HepG2 (cell line): ENCODE data around the gene MFSD12. TPM values are rescaled to one million over a fixed set of nuclear protein-coding genes. Genes with fewer than 3 reads are reported as not detected.

Experiments
- AHR ChIP-seq: IDR thresholded peaks from 2 replicates; pipeline ENCODE4 v1.6.1; 2018; ENCODE audit warnings: missing genetic modification reagents, missing compliant biosample characterization
- CAMTA2 ChIP-seq: sonication (generic); formaldehyde crosslinking; IDR thresholded peaks from 2 replicates; pipeline ENCODE4 v1.4.0; 2020; ENCODE audit warnings: mild to moderate bottlenecking, missing genetic modification reagents, borderline replicate concordance
- CCDC6 ChIP-seq: sonication (generic); formaldehyde crosslinking; IDR thresholded peaks from 2 replicates; pipeline ENCODE4 v1.8.1; 2022; ENCODE audit warnings: mild to moderate bottlenecking, missing genetic modification reagents, moderate library complexity
- CENPT ChIP-seq: sonication (generic); formaldehyde crosslinking; IDR thresholded peaks from 2 replicates; pipeline ENCODE4 v1.8.0; 2022; ENCODE audit warnings: low read depth, mild to moderate bottlenecking, moderate library complexity, missing genetic modification reagents
- HMG20B ChIP-seq: conservative IDR thresholded peaks from 2 replicates; pipeline ENCODE4 v1.6.1; 2016; ENCODE audit warnings: missing genetic modification reagents, missing compliant biosample characterization
- NFAT5 ChIP-seq: sonication (generic); formaldehyde crosslinking; IDR thresholded peaks from 2 replicates; pipeline ENCODE4 v1.4.0; 2020; ENCODE audit warnings: missing genetic modification reagents
- NKX3-1 ChIP-seq: sonication (generic); formaldehyde crosslinking; IDR thresholded peaks from 2 replicates; pipeline ENCODE4 v1.5.0; 2020; ENCODE audit warnings: missing genetic modification reagents
- NR2F1 ChIP-seq, 2 experiments: fragments of 450-650 bp in 1 of 2; formaldehyde crosslinking in 1 of 2; IDR thresholded peaks; 2 replicates each; pipeline versions ENCODE4 v1.5.0 to v1.6.1; 2016 to 2020; ENCODE audit warnings: mild to moderate bottlenecking in 1 of 2, missing compliant biosample characterization in 1 of 2, missing genetic modification reagents in 1 of 2, moderate library complexity in 1 of 2
- NRL ChIP-seq: sonication (generic); formaldehyde crosslinking; IDR thresholded peaks from 2 replicates; pipeline ENCODE4 v1.5.0; 2020; ENCODE audit warnings: missing genetic modification reagents, mild to moderate bottlenecking, moderate library complexity, borderline replicate concordance
- RXRA ChIP-seq: sonication (generic); formaldehyde crosslinking; IDR thresholded peaks from 2 replicates; pipeline ENCODE4 v1.5.1; 2020; ENCODE audit warnings: missing genetic modification reagents
- SETDB1 ChIP-seq: sonication (generic); formaldehyde crosslinking; IDR thresholded peaks from 2 replicates; pipeline ENCODE4 v1.5.1; 2020; ENCODE audit warnings: missing genetic modification reagents, mild to moderate bottlenecking, borderline replicate concordance
- STAT5B ChIP-seq: sonication (generic); formaldehyde crosslinking; IDR thresholded peaks from 2 replicates; pipeline ENCODE4 v1.4.0; 2020; ENCODE audit warnings: missing genetic modification reagents
- TIGD3 ChIP-seq: sonication (generic); formaldehyde crosslinking; IDR thresholded peaks from 2 replicates; pipeline ENCODE4 v1.5.1; 2020; ENCODE audit warnings: mild to moderate bottlenecking, missing genetic modification reagents, borderline replicate concordance
- TP53 ChIP-seq: sonication (generic); formaldehyde crosslinking; conservative IDR thresholded peaks from 2 replicates; pipeline ENCODE4 v1.4.0; 2020; ENCODE audit warnings: missing genetic modification reagents
- U2AF2 ChIP-seq: fragments of 200-400 bp; formaldehyde crosslinking; IDR thresholded peaks from 2 replicates; pipeline ENCODE4 v1.6.1; 2017; ENCODE audit warnings: low read depth, mild to moderate bottlenecking, low read length
- ZNF234 ChIP-seq: sonication (generic); formaldehyde crosslinking; conservative IDR thresholded peaks from 2 replicates; pipeline ENCODE4 v1.5.1; 2020; ENCODE audit warnings: mild to moderate bottlenecking, missing genetic modification reagents
- ZNF383 ChIP-seq: sonication (generic); formaldehyde crosslinking; IDR thresholded peaks from 2 replicates; pipeline ENCODE4 v1.4.0; 2020; ENCODE audit warnings: missing genetic modification reagents, mild to moderate bottlenecking, borderline replicate concordance
- ZNF451 ChIP-seq: sonication (generic); formaldehyde crosslinking; IDR thresholded peaks from 2 replicates; pipeline ENCODE4 v1.5.0; 2020; ENCODE audit warnings: mild to moderate bottlenecking, missing genetic modification reagents
- ZNF543 ChIP-seq: sonication (generic); formaldehyde crosslinking; IDR thresholded peaks from 2 replicates; pipeline ENCODE4 v1.4.0; 2020; ENCODE audit warnings: mild to moderate bottlenecking, missing genetic modification reagents
- ZNF547 ChIP-seq: sonication (generic); formaldehyde crosslinking; IDR thresholded peaks from 2 replicates; pipeline ENCODE4 v1.5.1; 2020; ENCODE audit warnings: mild to moderate bottlenecking, missing genetic modification reagents
- ZNF660 ChIP-seq: sonication (generic); formaldehyde crosslinking; IDR thresholded peaks from 2 replicates; pipeline ENCODE4 v1.5.1; 2020; ENCODE audit warnings: mild to moderate bottlenecking, low read depth, missing genetic modification reagents, borderline replicate concordance
- ZNF670 ChIP-seq: sonication (generic); formaldehyde crosslinking; IDR thresholded peaks from 2 replicates; pipeline ENCODE4 v1.8.0; 2022; ENCODE audit warnings: mild to moderate bottlenecking, missing genetic modification reagents, borderline replicate concordance
- ZNF672 ChIP-seq: sonication (generic); formaldehyde crosslinking; IDR thresholded peaks from 2 replicates; pipeline ENCODE4 v1.8.1; 2022; ENCODE audit warnings: missing genetic modification reagents
- polyA plus RNA-seq, 8 experiments: library from polyadenylated mRNA; depleted of rRNA in 3 of 8; stranded (reverse) in 7 of 8; unstranded in 1 of 8; fragments of >200 nt; fragmentation: Illumina TruSeq in 4 of 8; extraction: Trizol in 4 of 8; gene quantifications; 2 replicates each; pipeline versions ENCODE4 v1.2.1 to v1.2.3, GENCODE V29; 2011 to 2016; ENCODE audit warnings: low read depth in 4 of 8, missing spikeins in 1 of 8, mixed read lengths in 1 of 8; ENCODE audit not compliant: insufficient read depth in 1 of 8
- total RNA-seq, 5 experiments: library from RNA; depleted of rRNA; stranded (reverse); fragments of >200 nt; fragmentation: Illumina TruSeq; extraction: Trizol; gene quantifications; 2 replicates each; pipeline ENCODE4 v1.2.3, GENCODE V29; 2016; ENCODE audit warnings: low read depth in 1 of 5

MFSD12 gene
- total and polyA plus RNA-seq, 2 of the 13 experiments (the other 11 are each of a cell fraction or from before 2014, with no cell fraction given): 27.2 to 29.1 TPM

GRCh38 chr19:3557461-3558248 lies at the start of gene MFSD12 (continued):
- no peak for TF ChIP-seq ZNF660 (CRISPR knock-in tag)
- TF ChIP-seq NRL (CRISPR knock-in tag): no peak; the same call in 1 of the 2 replicates
- no peak for TF ChIP-seq ZNF672 (CRISPR knock-in tag)
- TF ChIP-seq ZNF234 (CRISPR knock-in tag): no peak; the same call in 1 of the 2 replicates
- TF ChIP-seq ZNF451: no peak
- 0 out of 2 replicates have a peak, but pooled peaks have one; percentile 22 for TF ChIP-seq HMG20B (CRISPR knock-in tag)
- TF ChIP-seq RXRA: 0 out of 2 replicates have a peak, but pooled peaks have one; percentile 47
- 0 out of 2 replicates have a peak, but pooled peaks have one; percentile 62 for TF ChIP-seq ZNF543 (CRISPR knock-in tag)
- TF ChIP-seq CENPT: no peak
- TF ChIP-seq SETDB1 (CRISPR knock-in tag): no peak
- TF ChIP-seq ZNF670: no peak
- no peak for TF ChIP-seq ZNF383 (CRISPR knock-in tag)
- TF ChIP-seq NR2F1 (CRISPR knock-in tag; IDR thresholded peaks at IDR 0.05): no peak
- TF ChIP-seq ZNF547: 0 out of 2 replicates have a peak, but pooled peaks have one; percentile 30
- 0 out of 2 replicates have a peak, but pooled peaks have one; percentile 68 for TF ChIP-seq NFAT5 (CRISPR knock-in tag)
- TF ChIP-seq TP53: no peak
- 0 out of 2 replicates have a peak, but pooled peaks have one; percentile 37 for TF ChIP-seq STAT5B (CRISPR knock-in tag)
- TF ChIP-seq U2AF2: no peak
- no peak for TF ChIP-seq NKX3-1
- TF ChIP-seq CCDC6 (CRISPR knock-in tag): no peak
- TF ChIP-seq TIGD3: 0 out of 2 replicates have a peak, but pooled peaks have one; percentile 75
- no peak for TF ChIP-seq CAMTA2
- TF ChIP-seq AHR (CRISPR knock-in tag): no peak
